NCI-H2196 (cell line): Measurements from ENCODE around the gene FHAD1.
"Not testable (repeated sequence)": the region's sequence is repeated elsewhere in the genome, so short reads cannot be mapped to it uniquely, and the experiment has no call there.

ENCODE experiments used
- DNase-seq: peaks from one replicate; lab custom pipeline; 2025; ENCODE audit not compliant: unreplicated experiment; lab: John Stamatoyannopoulos, UW

FHAD1 gene

GRCh38 chr1:15362096-15362736 lies 115.2 kb downstream of the FHAD1 start:
- DNase-seq = no peak

GRCh38 chr1:15362737-15363128 lies 115.7 kb downstream of the FHAD1 start:
- no peak for DNase-seq

GRCh38 chr1:15364740-15365139 lies 117.7 kb downstream of the FHAD1 start:
- no peak for DNase-seq

GRCh38 chr1:15368888-15369287 lies 121.9 kb downstream of the FHAD1 start:
- DNase-seq = no peak

- no peak for DNase-seq
Measured at GRCh38 chr1:15370268-15370667, 123.2 kb downstream of the FHAD1 start.

- peak; percentile 57 for DNase-seq
Measured at GRCh38 chr1:15370781-15371520, 123.9 kb downstream of the FHAD1 start.

GRCh38 chr1:15371610-15372545 lies 124.9 kb downstream of the FHAD1 start:
- no peak for DNase-seq

- no peak for DNase-seq
Measured at GRCh38 chr1:15378729-15379128, 131.7 kb downstream of the FHAD1 start.

- DNase-seq = not testable (repeated sequence)
Measured at GRCh38 chr1:15379151-15379550, 132.1 kb downstream of the FHAD1 start.

- no peak for DNase-seq
Measured at GRCh38 chr1:15380601-15381508, 133.8 kb downstream of the FHAD1 start.

GRCh38 chr1:15381805-15382204 lies 134.8 kb downstream of the FHAD1 start:
- no peak for DNase-seq

GRCh38 chr1:15382601-15383518 lies 135.8 kb downstream of the FHAD1 start:
- no peak for DNase-seq

- DNase-seq = no peak
Measured at GRCh38 chr1:15383810-15384209, 136.8 kb downstream of the FHAD1 start.

GRCh38 chr1:15384301-15384901 lies 137.4 kb downstream of the FHAD1 start:
- DNase-seq = no peak

GRCh38 chr1:15385420-15385819 lies 138.4 kb downstream of the FHAD1 start:
- DNase-seq = no peak

- DNase-seq = no peak
Measured at GRCh38 chr1:15386164-15386749, 139.2 kb downstream of the FHAD1 start.

- DNase-seq = no peak
Measured at GRCh38 chr1:15388201-15388880, 141.3 kb downstream of the FHAD1 start.

- not testable (repeated sequence) for DNase-seq
Measured at GRCh38 chr1:15389828-15390227, 142.8 kb downstream of the FHAD1 start.
